Renal cortex interstitium (tissue), 11 donors: ENCODE data around the gene PLXNB2. TPM values are rescaled to one million over a fixed set of nuclear protein-coding genes. Genes with fewer than 3 reads are reported as not detected.

Experiments used
- DNase-seq, 11 donors: peaks; one replicate each; pipeline ENCODE4 v3.0.0-alpha.2; 2013; ENCODE audit warnings: low read depth in 9 of 11, low spot score in 4 of 11; ENCODE audit errors: extremely low read depth in 1 of 11
- polyA plus RNA-seq, 3 donors: library from polyadenylated mRNA; unstranded; fragments of 120-200 nt; gene quantifications; one replicate each; pipeline ENCODE4 v1.2.1, GENCODE V29; 2013; ENCODE audit not compliant: insufficient read length in 3 of 3

Gene PLXNB2
- polyA plus RNA-seq, 3 donors = 187 to 248 (median 239) TPM

DNA sequence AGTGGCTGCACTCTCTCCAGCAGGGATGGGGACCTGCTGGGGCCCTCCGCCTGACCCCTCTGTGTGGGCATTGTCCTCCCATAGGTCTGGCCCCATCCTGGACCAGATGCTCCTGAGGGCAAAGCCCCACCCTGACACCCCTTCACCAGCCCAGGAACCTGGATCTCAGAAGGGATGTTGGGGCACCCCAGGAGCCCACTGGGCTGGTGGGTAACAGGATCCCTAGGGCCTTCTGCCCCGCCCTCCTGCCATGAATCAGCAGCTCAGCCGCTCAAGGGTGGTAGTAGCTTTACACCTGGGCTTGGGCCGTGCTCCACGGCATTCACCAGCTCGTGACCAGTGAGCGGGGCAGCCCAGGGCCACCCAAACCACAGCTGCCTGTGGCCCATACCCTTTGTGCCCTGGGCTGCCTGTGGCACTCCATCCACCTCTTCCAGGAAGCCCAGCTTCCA lies 45.0 kb downstream of the PLXNB2 start:
- DNase-seq = no peak

DNA sequence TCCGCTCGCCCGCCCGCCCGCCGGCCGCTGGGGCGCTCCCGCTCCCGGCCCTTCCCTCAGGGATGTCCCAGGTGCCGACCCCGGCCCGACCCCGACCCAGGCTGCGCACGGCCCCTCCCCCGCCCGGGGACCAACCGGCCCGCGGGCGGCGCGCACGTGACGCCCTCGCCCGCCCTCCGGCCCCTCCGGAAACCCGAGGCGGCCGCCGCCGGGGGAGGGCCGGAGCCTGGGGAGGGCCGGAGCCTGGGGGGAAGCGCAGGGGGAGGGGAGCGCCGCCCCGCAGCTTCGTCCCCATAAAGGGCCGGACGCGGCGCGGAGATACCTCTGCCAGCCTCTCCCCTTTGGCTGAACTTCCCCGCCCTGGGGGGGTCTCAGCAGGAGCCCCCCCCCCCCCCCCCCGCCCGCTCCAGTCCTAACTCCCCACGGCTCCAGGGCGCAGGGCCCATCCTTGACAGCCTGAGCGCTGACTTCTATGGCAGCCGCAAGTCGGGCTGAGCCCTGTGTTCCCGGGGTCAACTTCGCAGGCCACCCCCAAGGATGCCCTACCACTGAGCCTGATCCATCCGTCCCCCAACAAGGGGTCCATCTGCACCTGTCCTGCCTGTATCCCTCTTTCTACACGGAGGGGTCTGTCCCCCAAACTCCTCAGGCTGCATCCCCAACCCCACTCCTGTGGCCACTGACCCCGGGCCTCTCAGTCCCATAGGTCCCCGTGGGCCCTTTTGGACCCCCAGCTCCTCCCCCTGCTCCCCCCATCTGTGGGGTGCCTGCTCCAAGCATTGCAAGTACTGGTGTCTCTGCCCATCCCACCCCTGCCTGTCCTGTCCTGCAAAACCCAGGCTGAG lies 45.6 kb downstream of the PLXNB2 start, which contains the start of gene MAPK12:
Gene MAPK12, minus strand, starts transcription at position 69 of the 845 bp plus-strand sequence. CDS start 174 bp downstream, outside the sequence.
- DNase-seq = no peak

DNA sequence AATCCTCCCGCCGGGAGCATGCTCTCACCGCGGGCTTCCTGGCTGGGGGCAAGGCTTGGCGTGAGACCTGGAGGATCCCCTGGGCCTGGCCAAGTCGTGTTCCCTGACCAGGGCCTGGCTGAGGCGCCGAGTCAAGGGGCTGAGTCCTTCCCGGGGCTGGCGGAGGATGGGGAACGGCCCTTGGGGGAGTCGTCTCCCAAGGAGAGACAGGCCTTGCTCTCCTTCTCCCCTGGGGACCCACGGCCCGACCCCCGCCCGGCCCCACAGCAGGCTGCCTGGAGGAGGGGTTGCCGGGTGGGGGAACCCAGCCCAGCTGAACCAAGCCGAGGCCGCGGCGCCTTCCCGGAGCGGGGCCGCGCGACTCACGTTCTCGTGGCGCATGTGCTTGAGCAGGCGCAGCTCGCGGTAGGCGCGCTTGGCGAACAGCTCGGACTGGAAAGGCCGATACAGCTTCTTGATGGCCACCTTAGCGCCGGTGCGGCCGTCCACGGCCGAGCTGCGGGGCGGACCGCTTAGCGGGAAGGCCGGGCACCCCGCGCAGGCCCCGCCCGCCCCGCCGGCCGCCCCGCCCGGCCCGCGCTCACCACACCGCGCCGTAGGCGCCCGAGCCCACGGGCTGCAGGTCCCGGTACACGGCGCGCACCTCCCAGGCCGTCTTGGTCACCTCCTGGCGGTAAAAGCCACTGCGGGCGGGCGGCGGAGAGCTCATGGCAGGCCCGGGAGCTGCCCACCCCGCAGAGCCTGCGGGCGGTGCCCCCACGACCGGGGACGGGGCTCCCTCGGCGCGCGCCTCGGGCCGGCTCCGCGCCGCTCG lies 46.4 kb downstream of the PLXNB2 start:
- DNase-seq = no peak

DNA sequence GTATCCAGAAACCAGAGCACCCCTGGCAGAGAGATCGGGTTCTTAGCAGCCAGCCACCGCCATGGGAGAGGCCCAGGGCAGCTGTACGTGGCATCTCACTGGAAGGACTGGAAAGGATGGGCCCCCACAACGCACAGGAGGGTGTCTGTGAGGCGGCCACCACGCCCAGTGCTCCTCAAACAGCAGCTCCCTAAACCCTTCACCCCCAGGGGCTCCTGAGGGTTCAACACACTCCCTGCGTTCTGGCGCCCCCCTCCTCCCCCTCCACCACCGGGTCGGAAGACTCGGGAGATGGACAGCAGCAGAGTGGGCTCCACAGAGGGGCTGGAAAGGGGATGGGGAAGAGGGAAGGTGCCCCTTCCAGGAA lies 47.0 kb downstream of the PLXNB2 start:
- no peak for DNase-seq

DNA sequence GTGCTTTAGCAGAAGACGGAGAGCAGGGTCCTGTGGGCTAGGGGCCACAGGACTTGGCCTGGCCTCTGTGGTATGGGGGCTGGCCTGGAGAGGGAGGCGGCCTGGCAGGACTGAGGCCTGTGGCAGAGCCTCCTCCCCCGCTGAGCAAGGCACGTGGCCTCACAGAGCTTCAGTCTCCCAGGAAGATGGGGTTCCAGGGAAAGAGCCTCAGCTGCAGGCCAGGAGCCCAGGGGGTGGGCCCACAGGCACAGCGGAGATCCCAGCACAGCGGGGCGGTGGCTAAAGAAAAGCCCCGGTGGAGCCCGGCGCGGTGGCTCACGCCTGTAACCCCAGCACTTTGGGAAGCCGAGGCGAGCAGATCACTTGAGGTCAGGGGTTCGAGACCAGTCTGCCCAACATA lies 48.1 kb downstream of the PLXNB2 start:
- no peak for DNase-seq

DNA sequence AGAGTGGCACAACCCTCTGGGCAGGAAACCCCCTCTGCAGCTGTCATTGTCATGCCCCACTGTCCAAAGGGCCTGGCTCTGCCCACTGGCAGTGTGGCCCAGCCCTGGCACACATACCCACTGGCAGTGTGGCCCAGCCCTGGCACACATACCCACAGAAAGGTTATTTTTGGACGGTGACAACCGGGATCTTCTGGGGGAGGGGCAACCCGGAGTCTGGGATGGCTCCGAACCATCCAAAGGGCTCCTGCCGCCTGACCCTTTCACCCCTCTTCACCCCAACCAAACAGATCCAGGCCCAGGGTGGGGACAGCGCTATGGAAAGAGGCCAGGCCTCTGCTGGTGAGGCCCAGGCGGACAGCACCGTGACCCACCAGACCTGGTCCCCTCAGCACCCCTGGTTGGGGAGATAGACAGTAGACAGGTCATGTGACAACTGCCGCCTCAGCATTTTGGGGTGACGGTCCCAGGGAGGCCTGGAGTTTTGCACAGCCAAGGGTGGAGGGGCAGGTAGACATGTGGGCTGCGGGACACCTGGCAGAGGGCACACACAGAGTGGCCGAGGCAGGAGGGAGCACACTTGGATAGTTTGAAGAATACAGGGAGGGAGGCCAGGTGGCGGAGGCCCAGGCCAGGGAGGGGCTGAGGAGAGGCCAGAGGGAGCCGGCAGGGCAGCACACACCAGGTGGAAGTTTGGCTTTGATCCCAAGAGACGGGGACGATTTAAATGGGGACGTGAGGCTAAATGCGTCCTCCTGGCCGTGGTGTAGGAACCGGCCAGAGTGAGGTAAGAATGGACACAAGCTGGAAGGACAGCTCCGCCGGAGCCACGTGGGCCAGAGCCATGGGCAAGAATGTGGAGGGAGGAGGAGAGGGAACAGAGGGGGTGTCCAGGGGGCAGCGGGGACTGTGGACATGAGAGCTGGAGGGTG lies 48.8 kb downstream of the PLXNB2 start:
- DNase-seq = no peak

DNA sequence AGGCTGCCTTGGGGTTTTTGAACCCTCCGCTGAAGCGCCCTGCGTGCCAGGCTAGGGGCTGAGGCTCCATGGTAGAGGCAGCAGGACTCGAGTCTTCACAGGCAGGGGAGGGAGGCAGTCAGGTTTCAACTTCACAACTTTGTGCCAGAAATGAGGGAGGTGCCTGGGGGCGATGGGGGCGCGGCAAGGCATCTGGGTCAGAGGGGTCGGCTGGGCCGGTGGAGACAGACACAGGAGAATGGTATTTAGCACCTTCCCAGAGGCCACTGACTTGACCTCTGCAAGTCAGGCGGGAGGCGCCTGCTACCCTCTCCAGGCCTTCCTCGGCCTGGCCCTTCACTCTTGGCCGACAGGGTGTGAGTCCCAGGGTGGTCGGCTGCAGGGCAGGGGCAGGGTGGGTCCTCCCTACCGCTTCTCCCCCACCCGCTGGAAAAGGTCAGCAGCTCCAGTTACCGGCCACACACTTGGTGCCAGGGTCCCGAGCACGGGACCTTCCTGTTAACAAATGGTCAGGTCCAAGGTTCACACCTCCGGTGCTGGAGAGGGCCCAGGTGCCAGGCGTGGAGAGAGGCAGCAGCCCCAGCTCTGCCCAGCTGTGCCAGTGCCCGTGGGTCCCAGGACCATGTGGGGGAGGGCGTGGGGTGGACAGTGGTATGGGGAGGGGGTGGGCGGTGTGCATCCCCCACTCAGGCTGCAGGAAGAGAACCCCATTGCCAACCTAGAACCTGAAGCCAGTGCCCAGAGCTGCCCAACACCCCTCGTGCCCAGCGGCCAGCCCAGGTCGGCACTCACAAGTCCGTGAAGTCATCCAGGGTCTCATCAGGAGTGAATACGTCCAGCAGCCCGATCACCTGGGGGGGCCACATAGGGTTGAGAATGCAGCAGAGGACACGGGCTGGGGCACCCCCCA lies 49.7 kb downstream of the PLXNB2 start:
- no peak for DNase-seq

DNA sequence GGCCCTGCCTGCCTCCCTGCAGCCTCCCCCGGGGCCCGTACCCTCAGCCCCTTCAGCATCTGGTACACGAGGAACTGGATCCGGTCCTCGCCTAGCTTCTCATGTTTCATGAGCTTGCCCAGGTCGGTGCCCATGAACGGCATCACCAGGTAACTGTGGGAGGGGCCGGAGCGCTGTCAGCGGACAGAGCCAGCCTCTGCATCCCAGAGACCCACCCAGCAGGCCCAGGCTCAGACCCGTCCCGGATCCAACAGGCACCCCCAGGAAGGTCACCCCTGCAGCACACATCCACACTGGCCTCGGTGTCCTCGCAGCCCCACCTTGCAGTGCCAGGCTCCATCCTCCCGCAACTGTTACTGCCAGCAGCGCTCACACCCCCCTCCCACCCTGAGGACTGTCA lies 50.4 kb downstream of the PLXNB2 start:
- no peak for DNase-seq

DNA sequence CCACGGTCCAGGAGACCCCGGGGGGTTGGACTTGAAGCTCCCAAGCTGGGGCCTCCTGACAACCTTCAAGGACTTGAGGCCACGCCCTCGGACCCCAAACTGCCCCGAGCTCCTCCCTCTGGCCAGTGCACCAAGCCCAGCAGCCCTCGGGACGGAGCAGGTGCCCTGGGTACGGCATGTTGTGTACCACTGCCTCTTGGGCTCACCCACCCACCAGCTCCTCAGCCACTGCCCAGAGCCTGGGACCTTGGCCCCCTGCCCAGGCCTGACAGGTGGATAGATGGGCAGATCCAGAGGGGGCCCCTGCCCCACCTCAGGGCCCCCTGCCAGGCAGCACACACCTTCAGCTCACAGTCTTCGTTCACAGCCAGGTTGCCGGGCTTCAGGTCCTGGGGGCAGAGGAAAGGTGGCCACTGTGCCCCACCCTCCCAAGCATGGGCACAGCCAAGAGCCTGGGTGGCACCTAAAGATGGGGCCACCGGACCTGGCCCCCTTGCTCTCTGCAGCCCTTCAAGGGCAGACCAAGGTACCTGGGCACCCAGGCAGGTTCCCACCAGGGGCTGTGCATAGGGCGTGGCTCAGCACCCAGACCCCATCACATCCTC lies 51.1 kb downstream of the PLXNB2 start:
- DNase-seq = no peak

DNA sequence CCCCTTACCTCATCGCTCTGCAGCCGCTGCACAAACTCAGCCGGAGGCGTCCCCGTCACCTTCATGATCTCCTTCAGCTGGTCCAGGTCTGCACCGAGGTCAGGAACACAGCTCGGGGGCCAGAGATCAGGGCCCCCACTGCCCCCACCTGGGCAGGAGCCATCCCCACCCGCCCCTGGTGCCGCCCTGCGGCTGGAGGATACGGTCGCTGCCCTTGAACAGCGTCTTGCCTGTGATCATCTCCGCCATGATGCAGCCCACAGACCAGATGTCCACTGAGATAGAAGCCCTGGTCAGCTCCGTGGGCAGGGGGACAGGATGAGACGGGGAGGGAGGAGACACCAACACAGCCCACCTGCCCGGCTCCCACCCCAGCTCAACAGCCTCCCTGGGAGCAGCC lies 51.8 kb downstream of the PLXNB2 start:
- no peak for DNase-seq

DNA sequence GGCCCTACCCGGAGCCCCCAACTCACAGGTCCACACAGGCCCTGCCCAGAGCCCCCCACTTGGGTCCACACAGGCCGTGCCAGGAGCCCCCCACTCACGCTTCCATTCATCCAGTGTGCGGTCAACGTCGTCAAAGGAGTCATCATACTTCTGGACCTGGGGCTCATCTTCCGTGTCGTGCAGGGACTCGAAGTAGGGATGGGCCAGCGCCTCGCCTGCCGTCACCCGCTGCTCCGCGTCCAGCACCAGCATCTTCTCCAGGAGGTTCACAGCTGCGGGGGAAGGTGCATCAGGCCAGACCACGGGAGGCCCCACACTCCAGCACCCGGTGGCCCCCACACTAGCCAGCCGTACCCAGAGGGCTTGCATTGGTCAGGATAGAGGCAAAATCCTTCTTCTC lies 52.3 kb downstream of the PLXNB2 start:
- no peak for DNase-seq

DNA sequence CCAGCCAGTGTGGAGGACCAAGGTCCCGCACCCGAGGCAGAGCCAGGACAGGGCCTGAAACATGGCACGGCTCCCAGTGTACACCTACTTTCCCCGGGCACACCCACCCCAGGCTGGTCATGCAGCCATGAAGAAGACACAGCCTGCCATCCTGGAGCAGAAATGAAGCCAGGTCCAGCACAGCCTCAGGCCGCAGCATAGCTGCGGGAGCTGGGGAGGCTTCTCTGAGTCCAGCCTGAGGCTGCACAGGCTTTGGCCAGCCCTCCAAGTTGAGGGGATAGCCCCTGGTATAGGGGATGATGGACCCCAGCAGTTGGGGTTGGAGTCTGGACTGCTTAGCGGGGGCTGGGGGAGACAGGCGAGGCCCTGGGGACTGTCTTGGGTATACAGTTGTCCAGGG lies 53.5 kb downstream of the PLXNB2 start:
- DNase-seq = no peak

DNA sequence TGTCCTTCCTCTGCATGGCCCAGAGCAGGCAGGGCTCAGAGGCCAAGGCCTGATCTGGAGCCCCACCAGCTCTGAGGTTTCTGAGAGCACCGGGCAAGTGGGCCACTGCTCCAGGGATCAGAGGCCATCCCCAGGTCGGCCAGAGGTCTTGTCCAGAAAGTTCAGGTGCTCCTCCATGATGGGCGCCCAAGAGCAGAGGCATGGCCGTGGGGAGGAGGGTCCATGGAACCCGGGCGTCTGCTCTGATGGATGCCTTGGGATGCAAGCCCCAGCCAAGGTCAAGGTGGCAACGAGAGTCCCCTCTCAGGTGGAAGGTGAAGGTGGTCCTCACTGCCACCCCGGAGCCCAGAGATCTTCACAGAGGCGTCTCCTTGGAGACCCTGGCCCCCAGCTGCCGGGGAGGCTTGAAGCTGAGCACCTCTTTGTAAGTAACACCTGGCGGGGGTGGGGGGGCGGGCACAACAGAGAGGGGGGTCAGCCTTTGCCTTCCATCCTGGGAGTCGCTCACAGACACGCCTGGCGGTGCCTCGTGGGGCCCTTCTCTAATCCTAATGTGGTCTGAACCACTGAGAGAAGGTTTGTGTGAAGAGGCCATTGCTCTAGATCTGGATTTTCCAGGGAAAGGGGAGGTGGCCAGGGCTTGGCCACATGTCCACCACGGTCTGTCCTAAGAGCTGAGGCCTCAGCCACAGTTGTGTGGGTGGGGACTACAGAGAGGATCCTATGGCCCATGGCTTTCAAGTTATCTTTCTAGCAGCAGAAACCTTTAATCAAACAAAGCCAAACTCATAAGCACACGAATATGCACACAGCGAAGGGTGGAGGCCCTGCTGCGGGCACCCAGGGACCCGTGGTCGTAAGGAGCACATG lies 54.2 kb downstream of the PLXNB2 start:
- no peak for DNase-seq

DNA sequence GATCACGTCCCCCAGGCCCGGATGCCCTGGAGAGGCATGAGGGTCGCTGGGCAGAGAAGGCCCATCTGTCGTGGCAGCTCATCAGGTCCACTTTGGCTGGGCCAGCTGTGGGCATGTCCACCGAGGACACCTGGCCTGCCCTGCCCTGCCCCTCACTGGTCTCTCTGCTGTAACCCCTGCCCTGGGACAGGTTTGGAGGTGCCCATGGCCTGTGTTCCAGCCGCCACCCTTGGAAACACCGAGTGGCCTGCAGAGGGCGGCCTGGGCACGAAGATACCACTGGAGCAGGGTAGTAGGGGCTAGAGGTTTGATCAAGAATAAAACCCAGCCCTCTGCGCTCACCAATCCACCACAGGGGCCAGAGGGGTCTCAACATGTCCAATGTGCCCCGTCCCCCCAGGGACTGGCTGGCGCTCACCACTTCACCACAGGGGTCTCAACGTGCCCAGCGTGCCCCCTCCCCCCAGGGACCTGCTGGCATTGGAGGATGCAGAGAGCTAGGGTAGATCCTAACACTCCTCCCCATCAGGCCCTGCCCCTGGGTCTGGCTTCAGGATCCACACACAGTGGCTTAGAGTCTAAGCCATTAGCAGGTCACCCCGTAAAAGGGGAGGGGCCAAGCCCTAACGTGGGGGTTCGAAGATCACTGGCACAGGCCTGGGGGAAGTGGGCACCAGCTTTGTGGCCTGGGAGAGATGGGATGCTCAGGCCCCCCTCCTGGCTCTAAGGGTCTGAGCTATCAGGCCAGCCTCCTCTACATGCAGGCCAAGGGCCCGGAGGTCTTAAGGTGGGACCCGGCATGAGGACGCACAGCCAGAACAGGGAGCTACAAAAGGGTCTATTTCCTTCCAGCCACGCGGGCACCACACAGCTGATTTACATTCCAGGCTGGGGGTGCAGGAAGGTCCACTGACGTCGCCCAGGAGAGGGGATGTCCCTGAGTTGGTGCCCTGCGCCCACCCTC lies 55.1 kb downstream of the PLXNB2 start:
- DNase-seq = no peak

DNA sequence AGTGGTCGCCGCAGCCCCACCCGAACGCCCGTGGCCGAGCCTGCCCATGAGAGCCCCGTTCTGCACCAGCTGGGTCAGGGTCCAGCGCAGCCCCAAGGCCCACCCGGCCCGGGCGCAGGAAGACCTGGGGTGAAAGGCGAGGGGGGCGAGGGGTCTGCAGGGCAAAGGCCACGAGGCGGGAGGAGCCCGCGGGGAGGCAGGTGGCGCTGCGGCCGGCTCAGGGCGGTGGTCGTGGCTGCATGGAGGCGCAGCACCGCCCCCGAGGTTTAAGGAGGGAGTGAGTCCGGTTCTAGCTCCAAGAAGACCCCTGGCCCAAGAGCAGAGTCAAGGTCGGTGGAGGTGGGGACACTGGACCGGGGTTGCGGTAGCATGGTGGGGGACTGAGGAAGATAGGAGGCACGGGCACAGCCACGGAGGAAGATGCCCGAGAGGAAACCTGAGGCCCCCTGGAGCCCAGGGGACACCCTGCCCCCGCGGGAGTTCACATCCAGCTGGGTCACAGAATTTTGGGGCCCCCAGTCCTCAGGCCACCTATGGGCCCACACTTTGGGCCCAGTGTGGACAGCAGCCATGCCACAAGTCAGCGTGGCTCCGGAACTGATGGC lies 55.9 kb downstream of the PLXNB2 start:
- no peak for DNase-seq
